ENCODE results near the gene MRPL36. TPM values are rescaled to one million over a fixed set of nuclear protein-coding genes. Genes with fewer than 3 reads are reported as not detected.

MRPL36 gene
- total and polyA plus RNA-seq, 2 experiments from 2014 or later = 73.9 to 195 TPM

DNA sequence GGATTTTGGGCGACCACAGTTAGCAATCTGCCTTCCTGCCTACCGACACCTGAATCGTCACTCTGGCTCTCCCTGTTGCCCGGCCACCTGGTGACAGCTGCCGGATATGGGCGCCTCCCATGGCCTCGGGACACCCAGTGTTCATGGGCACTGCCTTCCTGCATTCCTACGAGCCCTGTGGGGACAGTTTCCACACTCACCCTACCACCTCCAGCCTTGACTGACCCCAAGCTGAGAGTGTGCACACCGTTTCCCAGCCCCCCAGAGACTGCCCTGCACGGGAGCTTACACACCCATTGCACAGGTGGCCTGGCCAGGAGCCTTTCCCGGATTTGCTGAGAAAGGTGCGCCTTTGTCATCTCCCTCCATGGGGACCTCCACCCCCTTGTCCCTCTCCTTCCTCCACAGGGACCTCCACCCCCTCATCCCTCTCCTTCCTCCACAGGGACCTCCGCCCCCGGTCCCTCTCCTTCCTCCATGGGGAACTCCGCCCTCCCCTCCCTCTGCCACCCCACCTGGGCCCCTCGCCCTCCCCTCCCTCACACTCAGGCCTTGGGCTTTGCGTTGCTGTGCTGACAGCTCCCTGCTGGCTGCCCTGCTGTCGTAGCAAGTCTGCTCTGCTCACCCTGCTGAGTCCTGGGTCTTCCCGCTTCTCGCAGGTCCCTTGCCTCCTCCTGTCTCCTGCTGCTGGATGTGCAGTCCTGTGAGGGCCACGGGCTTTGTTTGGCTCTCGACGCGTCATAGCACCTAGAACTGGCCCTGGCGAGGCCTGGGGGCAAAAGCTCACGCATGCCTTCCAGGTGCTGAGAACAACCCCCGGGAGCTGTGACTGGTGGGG lies 48.4 kb downstream of the MRPL36 start:
- H3K27ac ChIP-seq = no peak overlapping the region
- no peak overlapping the region for H3K4me3 ChIP-seq
- no peaks in the 10 kb centered on the region for H3K27me3 ChIP-seq
- H3K9me3 ChIP-seq (ENCODE audit: low read depth) = no peaks in the 10 kb centered on the region
- TF ChIP-seq, protein P1, sequence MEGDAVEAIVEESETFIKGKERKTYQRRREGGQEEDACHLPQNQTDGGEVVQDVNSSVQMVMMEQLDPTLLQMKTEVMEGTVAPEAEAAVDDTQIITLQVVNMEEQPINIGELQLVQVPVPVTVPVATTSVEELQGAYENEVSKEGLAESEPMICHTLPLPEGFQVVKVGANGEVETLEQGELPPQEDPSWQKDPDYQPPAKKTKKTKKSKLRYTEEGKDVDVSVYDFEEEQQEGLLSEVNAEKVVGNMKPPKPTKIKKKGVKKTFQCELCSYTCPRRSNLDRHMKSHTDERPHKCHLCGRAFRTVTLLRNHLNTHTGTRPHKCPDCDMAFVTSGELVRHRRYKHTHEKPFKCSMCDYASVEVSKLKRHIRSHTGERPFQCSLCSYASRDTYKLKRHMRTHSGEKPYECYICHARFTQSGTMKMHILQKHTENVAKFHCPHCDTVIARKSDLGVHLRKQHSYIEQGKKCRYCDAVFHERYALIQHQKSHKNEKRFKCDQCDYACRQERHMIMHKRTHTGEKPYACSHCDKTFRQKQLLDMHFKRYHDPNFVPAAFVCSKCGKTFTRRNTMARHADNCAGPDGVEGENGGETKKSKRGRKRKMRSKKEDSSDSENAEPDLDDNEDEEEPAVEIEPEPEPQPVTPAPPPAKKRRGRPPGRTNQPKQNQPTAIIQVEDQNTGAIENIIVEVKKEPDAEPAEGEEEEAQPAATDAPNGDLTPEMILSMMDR (IDR thresholded peaks at IDR 0.05; ENCODE audit: low read depth, low read length) = no peak
- no peaks in the 10 kb centered on the region for H3K36me3 ChIP-seq
- H3K4me1 ChIP-seq (ENCODE audit: low read depth) = no peaks in the 10 kb centered on the region
- no peak for DNase-seq (ENCODE audit: low read depth in 1 of 2, low spot score in 1 of 2)

DNA sequence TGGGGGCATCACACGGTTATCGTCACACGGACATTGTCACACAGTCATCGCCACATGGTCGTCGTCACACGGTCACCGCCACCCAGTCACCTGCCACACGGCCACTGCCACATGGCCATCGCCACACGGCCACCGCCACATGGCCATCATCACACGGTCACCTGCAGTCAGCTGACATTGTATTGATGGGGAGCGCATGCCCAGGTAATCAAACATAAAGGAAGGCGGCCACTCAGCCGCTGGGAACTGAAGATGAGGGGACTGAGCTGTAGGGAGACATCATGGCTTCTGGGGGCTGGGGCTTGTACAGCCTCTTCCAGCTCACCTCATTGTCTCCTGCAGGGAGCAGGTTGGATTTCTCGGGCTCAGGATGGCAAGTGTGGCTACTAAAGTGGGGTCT lies 49.2 kb downstream of the MRPL36 start:
- no peak for DNase-seq (ENCODE audit: low read depth in 1 of 2, low spot score in 1 of 2)
- H3K27ac ChIP-seq = no peak overlapping the region
- no peaks in the 10 kb centered on the region for H3K9me3 ChIP-seq (ENCODE audit: low read depth)
- H3K36me3 ChIP-seq = no peaks in the 10 kb centered on the region
- no peaks in the 10 kb centered on the region for H3K4me1 ChIP-seq (ENCODE audit: low read depth)
- no peak overlapping the region for H3K4me3 ChIP-seq
- H3K27me3 ChIP-seq = no peaks in the 10 kb centered on the region
- TF ChIP-seq, protein P1 (IDR thresholded peaks at IDR 0.05; ENCODE audit: low read depth, low read length) = no peak

GRCh38 chr5:1749346-1750124 lies 50.1 kb downstream of the MRPL36 start:
- no peak for DNase-seq (ENCODE audit: low read depth in 1 of 2, low spot score in 1 of 2)
- no peaks in the 10 kb centered on the region for H3K4me1 ChIP-seq (ENCODE audit: low read depth)
- TF ChIP-seq, protein P1 (IDR thresholded peaks at IDR 0.05; ENCODE audit: low read depth, low read length) = no peak

GRCh38 chr5:1748845-1749244 lies 50.8 kb downstream of the MRPL36 start:
- Histone ChIP-seq H3K4me1 (ENCODE audit: low read depth) (no peaks in the 10 kb centered on the region), H3K27me3 (no peaks in the 10 kb centered on the region), H3K27ac (no peak overlapping the region), H3K4me3 (no peak overlapping the region), H3K36me3 (no peaks in the 10 kb centered on the region), H3K9me3 (ENCODE audit: low read depth) (no peaks in the 10 kb centered on the region)
- no peak for DNase-seq (ENCODE audit: low read depth in 1 of 2, low spot score in 1 of 2)
- TF ChIP-seq, protein P1 (IDR thresholded peaks at IDR 0.05; ENCODE audit: low read depth, low read length) = no peak

More at GRCh38 chr5:1749346-1750124, 50.1 kb downstream of the MRPL36 start:
- H3K36me3 ChIP-seq = no peaks in the 10 kb centered on the region
- no peak overlapping the region for H3K4me3 ChIP-seq
- H3K9me3 ChIP-seq (ENCODE audit: low read depth) = no peaks in the 10 kb centered on the region
- no peak overlapping the region for H3K27ac ChIP-seq
- H3K27me3 ChIP-seq = no peaks in the 10 kb centered on the region

Other genes with a start within 250 kb of the MRPL36 start
- 141 and 286 TPM in 2 replicates for gene NDUFS6, start 1.6 kb upstream of the MRPL36 start, total RNA-seq
- gene NDUFS6, start 1.6 kb upstream of the MRPL36 start, polyA plus RNA-seq = 281 and 371 TPM in 2 replicates
- 284 and 308 TPM in 2 replicates for gene IRX4, start 83.1 kb upstream of the MRPL36 start, total RNA-seq
- gene IRX4, start 83.1 kb upstream of the MRPL36 start, polyA plus RNA-seq = 208 and 257 TPM in 2 replicates

Measured in cardiac muscle cell (in vitro differentiated cells and primary cell).